Measurements from ENCODE around the gene S100B. TPM values are rescaled to one million over a fixed set of nuclear protein-coding genes. Genes with fewer than 3 reads are reported as not detected.
A peak's percentile ranks its signal among the peaks of the same experiment; 100 is the strongest.

The S100B gene
- total and polyA plus RNA-seq, 2 donors (not counting 3 experiments of a cell fraction or from before 2014, with no cell fraction given) = not detected

DNA sequence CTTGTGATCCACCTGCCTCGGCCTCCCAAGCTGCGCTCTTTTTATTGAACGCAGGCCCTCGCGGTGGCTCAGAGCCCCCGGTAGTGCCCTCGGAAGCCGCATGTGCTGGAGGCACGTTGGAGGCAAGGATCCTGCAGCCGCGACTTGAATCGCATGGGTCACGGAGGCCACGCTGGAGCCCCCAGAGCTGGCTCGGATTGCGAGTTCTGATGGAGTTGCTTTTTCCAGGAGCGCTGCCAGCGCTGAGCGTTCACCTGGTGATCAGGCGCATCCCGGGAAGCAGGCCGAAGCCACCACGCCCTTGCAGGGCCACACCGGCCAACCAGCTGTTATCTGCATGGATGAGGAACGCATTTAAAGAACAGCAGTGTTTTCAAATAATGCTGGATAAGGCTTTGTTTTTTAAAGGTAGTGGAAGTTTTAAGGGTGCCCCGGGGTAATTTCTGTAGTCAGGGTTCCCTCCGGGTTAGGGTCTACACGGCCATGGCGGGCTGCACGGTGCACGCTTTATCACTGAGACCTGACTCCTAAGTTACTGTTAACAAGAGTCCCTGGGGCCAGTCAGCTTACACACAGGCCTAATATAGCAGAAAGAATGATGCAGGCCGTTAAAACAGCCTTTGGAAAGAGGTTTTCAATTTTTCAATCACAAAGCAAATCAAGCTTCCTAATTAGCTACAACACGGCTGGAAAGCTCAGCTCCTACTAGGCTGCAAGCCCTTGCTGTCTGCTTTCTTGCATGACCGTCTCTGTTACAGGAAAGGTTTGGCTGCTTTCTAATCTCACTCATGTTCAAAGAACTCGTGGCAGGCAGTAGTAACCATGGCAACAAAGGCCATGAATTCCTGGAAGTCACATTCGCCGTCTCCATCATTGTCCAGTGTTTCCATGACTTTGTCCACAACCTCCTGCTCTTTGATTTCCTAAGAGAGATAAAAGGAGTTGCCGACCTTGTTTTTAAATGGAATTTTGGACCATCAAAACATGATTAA lies 6.0 kb downstream of the S100B start:
- H3K9me1 ChIP-seq (replicated peaks; ENCODE audit: control insufficient read depth, extremely low read depth, insufficient read depth, low read length) = no peaks in the 10 kb centered on the region
- H3K36me3 ChIP-seq (ENCODE audit: control insufficient read depth in 2 of 2, extremely low read depth in 1 of 2, insufficient read depth in 2 of 2, low read length in 2 of 2) = no peaks in the 10 kb centered on the region
- peaks cover 15% of the 10 kb centered on the region for H3K4me1 ChIP-seq (ENCODE audit: control insufficient read depth, extremely low read depth, insufficient read depth, low read length)
- H3K9me3 ChIP-seq (replicated peaks; ENCODE audit: control insufficient read depth, insufficient read depth, low read length) = no peaks in the 10 kb centered on the region
- no peaks in the 10 kb centered on the region for H3K79me2 ChIP-seq (ENCODE audit: control insufficient read depth, insufficient read depth, low read length)
- FAIRE-seq (peak; percentile 100), DNase-seq (ENCODE audit: low read depth, low spot score) (peak; percentile 95)
- ChIA-PET CTCF (interaction anchor here (1.1 to 1.6 kb wide), 2 partner anchors 13 to 37 kb away, joined by 3 to 4 read pairs; partner anchors contain the start of gene PRMT2), POLR2A (no interaction called here)
- H3K4me2 ChIP-seq (ENCODE audit: insufficient read depth, low read length) = peak overlapping the region; percentile 41
- no peak for TF ChIP-seq POLR2A (IDR thresholded peaks at IDR 0.05; ENCODE audit: low read depth, low read length)
- no peak for TF ChIP-seq MYC (IDR thresholded peaks at IDR 0.05; ENCODE audit: low read depth, low read length)
- TF ChIP-seq JUN (IDR thresholded peaks at IDR 0.05; ENCODE audit: borderline replicate concordance, insufficient read depth, insufficient read length, low read depth) = no peak
- TF ChIP-seq POLR2AphosphoS5 (IDR thresholded peaks at IDR 0.05; ENCODE audit: insufficient read depth, low read depth, low read length) = peak; percentile 17
- TF ChIP-seq, protein P1, sequence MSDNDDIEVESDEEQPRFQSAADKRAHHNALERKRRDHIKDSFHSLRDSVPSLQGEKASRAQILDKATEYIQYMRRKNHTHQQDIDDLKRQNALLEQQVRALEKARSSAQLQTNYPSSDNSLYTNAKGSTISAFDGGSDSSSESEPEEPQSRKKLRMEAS (IDR thresholded peaks at IDR 0.05; ENCODE audit: insufficient read depth, insufficient read length) = peak; percentile 82
- TF ChIP-seq EZH2 (IDR thresholded peaks at IDR 0.05; ENCODE audit: borderline replicate concordance, low read depth, low read length, severe bottlenecking) = no peak
- TF ChIP-seq GATA2 (IDR thresholded peaks at IDR 0.05; ENCODE audit: insufficient read depth, insufficient read length, low read depth, low read length) = peak; percentile 64
- TF ChIP-seq, protein P2, sequence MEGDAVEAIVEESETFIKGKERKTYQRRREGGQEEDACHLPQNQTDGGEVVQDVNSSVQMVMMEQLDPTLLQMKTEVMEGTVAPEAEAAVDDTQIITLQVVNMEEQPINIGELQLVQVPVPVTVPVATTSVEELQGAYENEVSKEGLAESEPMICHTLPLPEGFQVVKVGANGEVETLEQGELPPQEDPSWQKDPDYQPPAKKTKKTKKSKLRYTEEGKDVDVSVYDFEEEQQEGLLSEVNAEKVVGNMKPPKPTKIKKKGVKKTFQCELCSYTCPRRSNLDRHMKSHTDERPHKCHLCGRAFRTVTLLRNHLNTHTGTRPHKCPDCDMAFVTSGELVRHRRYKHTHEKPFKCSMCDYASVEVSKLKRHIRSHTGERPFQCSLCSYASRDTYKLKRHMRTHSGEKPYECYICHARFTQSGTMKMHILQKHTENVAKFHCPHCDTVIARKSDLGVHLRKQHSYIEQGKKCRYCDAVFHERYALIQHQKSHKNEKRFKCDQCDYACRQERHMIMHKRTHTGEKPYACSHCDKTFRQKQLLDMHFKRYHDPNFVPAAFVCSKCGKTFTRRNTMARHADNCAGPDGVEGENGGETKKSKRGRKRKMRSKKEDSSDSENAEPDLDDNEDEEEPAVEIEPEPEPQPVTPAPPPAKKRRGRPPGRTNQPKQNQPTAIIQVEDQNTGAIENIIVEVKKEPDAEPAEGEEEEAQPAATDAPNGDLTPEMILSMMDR (IDR thresholded peaks at IDR 0.05; ENCODE audit: extremely low read depth in 1 of 2, insufficient read depth in 1 of 2, low read depth in 1 of 2, low read length in 2 of 2) = no peak
- TF ChIP-seq FOS (IDR thresholded peaks at IDR 0.05; ENCODE audit: borderline replicate concordance, insufficient read depth, low read length) = peak; percentile 10
- intact Hi-C loops (cut with micrococcal nuclease) (no loop called here), dilution Hi-C loops (cut with MboI; ENCODE audit: extremely low pct_ligation_motif_present, low sequenced_read_pairs) (no loop called here)
- H3K27ac ChIP-seq (ENCODE audit: insufficient read depth, low read depth, low read length) = peak overlapping the region; percentile 25
- peaks cover 0 to 3% of the 10 kb centered on the region in 2 experiments for H3K27me3 ChIP-seq (ENCODE audit: control insufficient read depth in 2 of 2, insufficient read depth in 2 of 2, low read length in 2 of 2)
- no peaks in the 10 kb centered on the region for H4K20me1 ChIP-seq (replicated peaks; ENCODE audit: control insufficient read depth, extremely low read depth, insufficient read depth, low read length)
- H3K4me3 ChIP-seq (replicated peaks in 1 of 3; ENCODE audit: insufficient read depth in 1 of 3, low read depth in 1 of 3, low read length in 3 of 3) = no peak overlapping the region
- H3K9ac ChIP-seq (replicated peaks; ENCODE audit: extremely low read depth, insufficient read depth, low read length) = no peak overlapping the region
- peak overlapping the region; percentile 71 for H2AFZ ChIP-seq (ENCODE audit: low read depth, low read length)
- BruUV-seq (replicated peaks) = no TSS peak

Measured in endothelial cell of umbilical vein (primary cell).